Measurements from ENCODE around the gene SWT1.
A peak's percentile ranks its signal among the peaks of the same experiment; 100 is the strongest.

Gene SWT1

GRCh38 chr1:185156854-185157598 lies at the start of gene SWT1, which contains the start of gene TRMT1L:
SWT1 (plus strand) TSS chr1:185157167; CDS start chr1:185160842, 3,675 bp downstream.
TRMT1L (minus strand) TSS chr1:185156953; CDS start chr1:185156712, 241 bp downstream.
- DNase-seq (ENCODE audit: low read depth) = peak; percentile 100

DNA sequence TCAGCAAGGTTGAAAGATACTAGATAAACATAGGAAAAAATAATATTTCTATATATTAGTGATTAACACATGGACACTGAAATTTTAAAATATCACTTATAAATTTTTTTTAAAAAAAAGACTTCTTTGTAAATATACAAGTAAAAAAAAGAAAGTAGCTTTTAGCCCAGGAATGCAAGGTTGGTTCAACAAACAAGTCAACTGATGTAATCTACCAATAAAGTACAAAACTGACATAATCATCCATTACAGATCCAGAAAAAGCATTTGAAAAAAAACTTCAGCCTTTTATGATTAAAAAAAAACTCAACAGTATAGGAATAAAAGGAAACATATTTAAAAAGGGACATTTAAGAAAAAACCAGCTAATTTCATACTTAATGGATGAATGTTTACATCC lies 48.6 kb upstream of the SWT1 start:
- peak; percentile 6 for DNase-seq (ENCODE audit: low read depth)

DNA sequence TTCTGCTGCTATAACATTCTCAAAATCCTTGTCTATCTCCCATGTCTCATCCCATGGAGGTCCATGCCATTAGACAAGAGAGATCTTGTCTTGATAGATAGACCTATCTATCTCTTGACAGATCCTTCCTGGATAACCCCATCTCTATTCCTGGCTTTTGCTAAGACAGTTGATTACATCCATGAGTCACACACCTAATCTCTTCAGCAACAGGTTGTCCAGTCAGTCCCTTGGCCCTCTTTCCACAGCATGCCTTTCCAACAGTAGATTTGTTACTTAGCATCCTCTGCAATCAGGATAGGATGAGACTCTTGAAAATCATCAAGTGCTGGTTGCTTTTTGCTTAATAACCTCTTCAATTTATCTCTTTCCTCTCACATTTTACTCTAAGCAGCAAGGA lies 46.8 kb upstream of the SWT1 start:
- DNase-seq (ENCODE audit: low read depth) = no peak

- DNase-seq (ENCODE audit: low read depth) = no peak
Observed at GRCh38 chr1:185111873-185112272, 45.1 kb upstream of the SWT1 start.

DNA sequence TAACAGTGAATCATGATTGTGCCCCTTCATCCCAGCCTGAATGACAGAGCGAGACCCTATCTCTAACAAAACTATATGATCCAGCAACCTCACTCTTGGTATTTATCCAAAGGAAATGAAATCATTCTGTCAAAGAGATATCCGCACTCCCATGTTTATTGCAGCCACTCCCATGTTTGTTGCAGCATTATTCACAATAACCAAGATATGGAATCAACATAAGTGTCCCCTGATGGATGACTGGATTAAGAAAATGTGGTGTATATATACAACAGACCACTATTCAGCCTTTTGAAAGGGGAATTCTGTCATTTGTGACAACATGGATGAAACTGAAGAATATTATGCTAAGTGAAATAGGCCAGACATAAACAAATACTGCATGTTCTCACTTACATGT lies 44.6 kb upstream of the SWT1 start:
- DNase-seq (ENCODE audit: low read depth) = no peak

GRCh38 chr1:185129708-185130107 lies 27.3 kb upstream of the SWT1 start:
- DNase-seq (ENCODE audit: low read depth) = no peak

GRCh38 chr1:185132534-185132933 lies 24.4 kb upstream of the SWT1 start:
- no peak for DNase-seq (ENCODE audit: low read depth)

- no peak for DNase-seq (ENCODE audit: low read depth)
Observed at GRCh38 chr1:185137896-185138545, 18.9 kb upstream of the SWT1 start.

DNA sequence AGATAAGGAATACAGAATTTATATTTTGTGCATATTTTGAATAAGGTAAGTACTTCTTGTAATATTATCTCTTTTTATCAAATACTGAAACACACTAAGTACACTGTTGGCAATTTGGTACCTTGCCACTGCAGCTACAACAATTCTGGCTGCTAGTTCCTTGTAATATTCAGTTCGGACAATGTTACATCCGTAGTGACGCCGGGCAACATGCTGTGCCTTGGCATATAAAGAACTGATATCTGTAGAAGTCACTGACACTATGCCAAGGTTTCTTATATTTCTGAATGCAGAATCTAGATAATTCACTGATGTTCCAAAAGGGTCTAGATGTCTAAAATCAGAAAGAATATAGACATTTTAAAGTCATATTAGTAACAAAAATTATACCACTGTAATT lies 17.7 kb upstream of the SWT1 start:
- no peak for DNase-seq (ENCODE audit: low read depth)

- DNase-seq (ENCODE audit: low read depth) = peak; percentile 63
Observed at GRCh38 chr1:185144233-185144632, 12.7 kb upstream of the SWT1 start.

DNA sequence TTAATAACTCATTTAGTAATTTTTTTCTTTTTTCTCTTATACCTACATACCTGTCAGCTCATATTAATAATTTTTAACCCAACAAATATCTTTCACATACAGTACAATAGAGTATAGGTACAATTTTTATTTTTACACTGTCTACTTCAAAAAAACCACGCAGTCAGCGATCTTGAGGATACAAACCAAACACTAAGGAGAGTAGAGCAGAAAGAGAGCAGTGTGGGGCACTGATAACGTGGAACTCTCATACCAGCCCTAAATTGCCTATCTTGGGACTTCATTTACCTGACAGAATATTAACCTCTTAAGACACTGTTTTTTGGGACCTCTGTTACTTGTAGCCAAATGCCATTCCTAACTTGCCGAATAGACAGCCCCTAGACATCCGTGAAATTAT lies 5.8 kb upstream of the SWT1 start:
- no peak for DNase-seq (ENCODE audit: low read depth)

GRCh38 chr1:185152187-185152767 lies 4.7 kb upstream of the SWT1 start:
- peak; percentile 51 for DNase-seq (ENCODE audit: low read depth)

- DNase-seq (ENCODE audit: low read depth) = peak; percentile 22
Observed at GRCh38 chr1:185154912-185155513, 2.0 kb upstream of the SWT1 start.

- DNase-seq (ENCODE audit: low read depth) = peak; percentile 54
Observed at GRCh38 chr1:185155600-185156287, 1.2 kb upstream of the SWT1 start.

DNA sequence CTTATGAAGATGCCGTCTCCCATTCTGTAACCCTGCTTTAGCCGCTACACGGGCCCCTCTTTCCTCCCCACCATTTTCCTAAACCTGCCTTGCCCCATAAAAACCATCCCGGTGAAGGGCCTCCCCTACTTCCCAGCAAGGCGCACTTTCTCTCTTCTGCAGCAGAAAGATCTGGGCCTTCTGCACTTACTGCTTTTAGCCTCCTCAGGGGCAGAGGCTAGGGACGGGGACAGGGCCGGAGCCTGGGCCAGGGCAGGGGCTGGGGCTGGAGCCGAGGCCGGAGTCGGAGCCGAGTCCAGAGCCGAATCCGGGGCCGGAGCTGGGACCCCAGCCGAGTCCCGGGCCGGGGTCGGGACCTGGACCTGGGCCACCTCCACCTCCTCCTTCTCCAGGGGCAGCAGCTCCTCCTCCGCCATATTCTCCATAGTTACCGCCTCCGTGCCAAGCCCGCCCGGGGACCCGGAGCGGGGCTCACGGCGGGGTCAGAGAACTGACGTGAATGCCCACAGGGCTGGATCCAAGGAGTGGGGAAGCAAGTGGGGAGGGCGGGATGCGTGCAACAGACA lies 596 bp upstream of the SWT1 start:
- DNase-seq (ENCODE audit: low read depth) = no peak

DNA sequence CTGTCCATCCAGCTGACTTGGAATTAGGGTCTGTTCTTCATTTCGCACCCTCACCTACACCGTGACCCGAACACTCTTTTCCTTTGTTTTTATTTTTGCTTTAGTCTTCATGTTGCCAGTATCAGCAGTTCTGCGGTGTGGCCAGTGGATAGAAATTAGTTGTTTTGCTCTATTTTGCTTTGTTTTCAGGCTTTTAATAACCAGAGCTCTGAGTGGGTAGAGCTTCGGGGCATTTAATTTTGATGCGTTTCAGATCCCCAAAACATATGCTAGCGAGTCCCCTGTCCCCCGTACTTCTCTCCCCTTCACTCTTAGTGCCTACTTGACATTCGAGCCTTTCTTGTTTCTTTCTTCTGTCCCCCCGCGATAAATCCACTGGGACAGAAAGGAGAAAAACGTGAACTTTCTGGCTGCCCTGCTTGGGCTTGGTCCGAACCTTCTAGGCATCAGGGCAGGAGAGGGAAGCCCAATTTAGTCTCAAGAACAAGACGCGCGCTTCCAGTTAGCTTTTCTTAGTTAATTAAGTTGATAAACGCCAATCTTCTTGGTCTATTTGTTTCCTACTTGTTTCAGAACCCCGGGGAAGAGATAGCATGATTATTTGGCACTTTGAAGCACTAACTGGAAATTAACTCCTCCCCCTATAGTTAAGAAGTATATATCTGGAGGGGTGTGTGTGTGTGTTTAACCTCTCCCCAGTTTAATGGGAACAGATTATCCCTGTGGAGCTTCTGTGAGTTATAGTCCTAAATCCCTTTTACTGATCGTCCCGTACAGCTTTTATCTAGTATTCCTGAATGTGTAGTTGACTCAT lies 839 bp downstream of the SWT1 start:
- peak; percentile 18 for DNase-seq (ENCODE audit: low read depth)

- no peak for DNase-seq (ENCODE audit: low read depth)
Observed at GRCh38 chr1:185158800-185159199, 1.8 kb downstream of the SWT1 start.

DNA sequence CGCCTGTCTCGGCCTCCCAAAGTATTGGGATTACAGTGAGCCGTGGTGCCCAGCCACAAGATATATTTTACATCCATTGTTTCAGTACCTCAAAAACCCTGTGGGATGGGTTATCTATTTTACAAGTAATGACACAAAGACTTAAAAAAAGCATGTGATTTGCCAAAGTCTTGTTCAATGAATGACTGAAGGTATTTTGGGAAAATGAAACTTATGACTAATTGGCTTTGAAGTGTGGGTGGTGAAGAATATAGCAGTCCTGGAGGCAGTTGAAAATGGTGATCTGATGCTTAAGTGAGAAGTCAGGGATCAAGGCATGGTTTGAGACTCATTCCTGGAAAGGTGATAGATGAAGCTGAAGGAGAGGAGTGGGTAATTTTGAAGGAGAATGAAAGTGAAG lies 3.0 kb downstream of the SWT1 start:
- DNase-seq (ENCODE audit: low read depth) = peak; percentile 4

DNA sequence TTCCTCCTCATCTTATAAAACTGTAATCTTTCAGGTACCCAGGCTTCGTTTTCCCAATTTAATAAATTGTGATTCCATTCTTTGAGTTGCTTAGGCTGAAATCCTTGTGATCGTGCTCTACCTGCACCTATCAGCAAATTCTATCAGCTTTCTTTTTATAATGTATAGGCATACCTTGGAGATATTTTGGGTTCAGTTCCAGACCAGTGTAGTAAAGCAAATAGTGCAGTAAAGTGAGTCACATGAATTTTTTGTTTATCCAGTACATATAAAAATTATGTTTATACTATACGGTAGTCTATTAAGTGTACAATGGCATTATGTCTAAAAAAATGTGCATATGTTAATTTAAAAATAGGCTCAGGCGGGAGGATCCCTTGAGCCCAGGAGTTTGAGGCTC lies 5.5 kb downstream of the SWT1 start:
- DNase-seq (ENCODE audit: low read depth) = no peak

DNA sequence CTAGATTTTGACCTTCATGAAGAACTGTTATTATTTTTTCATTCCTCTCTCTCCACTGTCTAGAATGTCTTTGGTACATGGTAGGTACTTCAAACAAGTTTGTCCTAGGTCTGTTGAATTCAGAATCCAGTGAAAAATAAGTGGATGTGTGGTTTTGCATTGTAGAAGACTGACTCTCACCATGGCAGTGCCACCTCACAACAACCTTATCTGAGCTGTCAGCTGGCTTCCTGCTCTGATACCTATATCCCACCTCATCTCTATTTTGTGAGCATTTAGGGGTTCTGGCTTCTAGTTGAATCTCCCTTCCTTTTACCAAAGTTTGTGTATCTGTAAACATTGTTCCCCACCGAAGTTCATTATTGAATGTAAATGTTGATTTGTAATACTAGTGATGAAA lies 9.1 kb downstream of the SWT1 start:
- no peak for DNase-seq (ENCODE audit: low read depth)

DNA sequence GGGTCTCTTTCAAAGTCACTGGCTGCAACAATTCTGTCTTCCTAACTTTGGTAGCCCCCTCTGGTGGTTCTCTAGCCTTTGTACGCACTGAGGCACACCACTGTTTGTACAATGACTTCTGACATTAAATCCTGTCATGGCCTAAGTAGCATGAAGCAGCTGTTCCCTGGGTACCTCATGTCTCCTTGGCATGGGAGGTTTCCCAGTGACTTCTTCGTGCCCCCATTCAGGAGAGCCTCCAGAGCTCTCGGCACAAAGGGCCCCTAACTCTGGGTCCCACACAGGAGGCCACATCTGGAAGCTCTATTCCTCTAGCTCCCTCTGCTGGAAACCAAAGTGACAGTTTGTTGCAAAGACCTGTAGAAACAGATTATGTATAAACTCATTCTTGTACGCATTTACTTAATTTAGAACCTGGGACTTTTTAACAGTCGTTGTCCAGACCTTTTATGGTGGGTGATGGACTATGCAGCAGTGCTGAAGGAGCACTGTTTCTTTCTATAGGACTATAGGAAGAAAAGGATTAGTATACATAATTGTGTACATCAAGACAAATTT lies 13.4 kb downstream of the SWT1 start:
- peak; percentile 69 for DNase-seq (ENCODE audit: low read depth)
